Measurements from ENCODE around the gene NBEA.

GRCh38 chr13:35210261-35210660, 268.2 kb downstream of the NBEA start:
- TF ChIP-seq, protein P1, sequence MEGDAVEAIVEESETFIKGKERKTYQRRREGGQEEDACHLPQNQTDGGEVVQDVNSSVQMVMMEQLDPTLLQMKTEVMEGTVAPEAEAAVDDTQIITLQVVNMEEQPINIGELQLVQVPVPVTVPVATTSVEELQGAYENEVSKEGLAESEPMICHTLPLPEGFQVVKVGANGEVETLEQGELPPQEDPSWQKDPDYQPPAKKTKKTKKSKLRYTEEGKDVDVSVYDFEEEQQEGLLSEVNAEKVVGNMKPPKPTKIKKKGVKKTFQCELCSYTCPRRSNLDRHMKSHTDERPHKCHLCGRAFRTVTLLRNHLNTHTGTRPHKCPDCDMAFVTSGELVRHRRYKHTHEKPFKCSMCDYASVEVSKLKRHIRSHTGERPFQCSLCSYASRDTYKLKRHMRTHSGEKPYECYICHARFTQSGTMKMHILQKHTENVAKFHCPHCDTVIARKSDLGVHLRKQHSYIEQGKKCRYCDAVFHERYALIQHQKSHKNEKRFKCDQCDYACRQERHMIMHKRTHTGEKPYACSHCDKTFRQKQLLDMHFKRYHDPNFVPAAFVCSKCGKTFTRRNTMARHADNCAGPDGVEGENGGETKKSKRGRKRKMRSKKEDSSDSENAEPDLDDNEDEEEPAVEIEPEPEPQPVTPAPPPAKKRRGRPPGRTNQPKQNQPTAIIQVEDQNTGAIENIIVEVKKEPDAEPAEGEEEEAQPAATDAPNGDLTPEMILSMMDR (IDR thresholded peaks at IDR 0.05): no peak
- TF ChIP-seq POLR2A (IDR thresholded peaks at IDR 0.05): no peak
